Measurements from ENCODE around the gene MRPS18A. TPM values are rescaled to one million over a fixed set of nuclear protein-coding genes. Genes with fewer than 3 reads are reported as not detected.

MRPS18A gene
- total RNA-seq, 2 donors from 2014 or later: 34.8 to 36.5 TPM

- DNase-seq: no peak
- intact Hi-C loops (cut with DNase I): no loop called here
Observed at GRCh38 chr6:43719511-43719910, 31.9 kb upstream of the MRPS18A start.

GRCh38 chr6:43718387-43719105, 31.0 kb upstream of the MRPS18A start:
- ATAC-seq (peak in 1 of 2 donors; percentile 17), DNase-seq (peak; percentile 49)
- intact Hi-C loops (cut with DNase I): no loop called here

More at GRCh38 chr6:43719511-43719910, 31.9 kb upstream of the MRPS18A start:
- no peak for ATAC-seq

- peak; percentile 67 to 90 for ATAC-seq
- intact Hi-C loops (cut with DNase I): no loop called here
- DNase-seq: peak; percentile 84
Observed at GRCh38 chr6:43717822-43718221, 30.2 kb upstream of the MRPS18A start.

- no peak for DNase-seq
- intact Hi-C loops (cut with DNase I): no loop called here
- no peak for ATAC-seq
Observed at GRCh38 chr6:43717389-43717788, 29.8 kb upstream of the MRPS18A start.

GRCh38 chr6:43716099-43716498, 28.5 kb upstream of the MRPS18A start:
- intact Hi-C loops (cut with DNase I): no loop called here
- DNase-seq (peak; percentile 63), ATAC-seq (peak; percentile 29 to 77)

GRCh38 chr6:43715056-43715788, 27.6 kb upstream of the MRPS18A start:
- intact Hi-C loops (cut with DNase I): no loop called here
- no peak for DNase-seq
- no peak for ATAC-seq

- ATAC-seq: peak in 1 of 2 donors; percentile 9
- intact Hi-C loops (cut with DNase I): no loop called here
- no peak for DNase-seq
Observed at GRCh38 chr6:43714311-43715055, 26.9 kb upstream of the MRPS18A start.

- intact Hi-C loops (cut with DNase I): no loop called here
Observed at GRCh38 chr6:43713643-43714310, 26.2 kb upstream of the MRPS18A start.

GRCh38 chr6:43712579-43712978, 25.0 kb upstream of the MRPS18A start:
- no peak for ATAC-seq
- DNase-seq: no peak
- intact Hi-C loops (cut with DNase I): no loop called here

More at GRCh38 chr6:43713643-43714310, 26.2 kb upstream of the MRPS18A start:
- ATAC-seq (no peak), DNase-seq (no peak)

GRCh38 chr6:43710576-43710975, 23.0 kb upstream of the MRPS18A start:
- ATAC-seq (no peak), DNase-seq (no peak)
- intact Hi-C loops (cut with DNase I): no loop called here

- intact Hi-C loops (cut with DNase I): no loop called here
- ATAC-seq: peak in 1 of 2 donors; percentile 47
- no peak for DNase-seq
Observed at GRCh38 chr6:43709654-43710303, 22.2 kb upstream of the MRPS18A start.

- intact Hi-C loops (cut with DNase I): no loop called here
- peak; percentile 57 to 93 for ATAC-seq
- DNase-seq: no peak
Observed at GRCh38 chr6:43708860-43709653, 21.5 kb upstream of the MRPS18A start.

- intact Hi-C loops (cut with DNase I): no loop called here
- no peak for DNase-seq
Observed at GRCh38 chr6:43707767-43708166, 20.2 kb upstream of the MRPS18A start.

GRCh38 chr6:43707269-43707668, 19.7 kb upstream of the MRPS18A start:
- intact Hi-C loops (cut with DNase I): no loop called here
- DNase-seq (no peak), ATAC-seq (no peak)

More at GRCh38 chr6:43707767-43708166, 20.2 kb upstream of the MRPS18A start:
- no peak for ATAC-seq

GRCh38 chr6:43706788-43707187, 19.2 kb upstream of the MRPS18A start:
- ATAC-seq: no peak
- intact Hi-C loops (cut with DNase I): no loop called here
- no peak for DNase-seq

- intact Hi-C loops (cut with DNase I): no loop called here
- ATAC-seq: no peak
- DNase-seq: no peak
Observed at GRCh38 chr6:43705996-43706395, 18.4 kb upstream of the MRPS18A start.

- ATAC-seq (no peak), DNase-seq (no peak)
- intact Hi-C loops (cut with DNase I): no loop called here
Observed at GRCh38 chr6:43703512-43704429, 16.2 kb upstream of the MRPS18A start.

All from left cardiac atrium (tissue), 4 donors.